Measurements from ENCODE around the gene FAM13A. TPM values are rescaled to one million over a fixed set of nuclear protein-coding genes. Genes with fewer than 3 reads are reported as not detected.

FAM13A gene
- total RNA-seq, 4 donors from 2014 or later, result 58.6 to 365 (median 71.2) TPM

DNA sequence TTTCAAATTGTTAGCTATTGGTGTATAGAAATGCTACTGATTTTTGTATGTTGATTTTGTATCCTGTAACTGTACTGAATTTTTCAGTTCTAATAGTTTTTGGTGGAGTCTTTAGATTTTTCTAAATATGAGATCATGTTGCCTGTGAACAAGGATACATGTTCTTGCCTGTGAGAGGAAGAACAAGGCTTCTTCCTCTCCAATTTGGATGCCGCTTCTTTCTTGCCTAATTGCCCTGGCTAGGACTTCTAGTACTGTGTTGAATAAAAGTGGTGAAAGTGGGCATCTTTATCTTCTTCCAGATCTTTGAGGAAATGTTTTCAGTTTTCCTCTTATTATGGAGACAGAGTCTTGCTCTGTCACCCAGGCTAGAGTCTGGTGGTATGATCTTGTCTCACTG is 343.2 kb downstream of the FAM13A start:
- Histone ChIP-seq H3K27me3 (no peaks in the 10 kb centered on the region), H3K4me3 (no peak overlapping the region), H3K36me3 (peaks cover 36% of the 10 kb centered on the region), H3K27ac (no peak overlapping the region), H3K4me1 (no peaks in the 10 kb centered on the region), H3K9me3 (no peaks in the 10 kb centered on the region)
- TF ChIP-seq POLR2A (IDR thresholded peaks at IDR 0.05) (no peak), EP300 (IDR thresholded peaks at IDR 0.05) (no peak), POLR2AphosphoS5 (IDR thresholded peaks at IDR 0.05) (no peak)
- TF ChIP-seq, protein P1, sequence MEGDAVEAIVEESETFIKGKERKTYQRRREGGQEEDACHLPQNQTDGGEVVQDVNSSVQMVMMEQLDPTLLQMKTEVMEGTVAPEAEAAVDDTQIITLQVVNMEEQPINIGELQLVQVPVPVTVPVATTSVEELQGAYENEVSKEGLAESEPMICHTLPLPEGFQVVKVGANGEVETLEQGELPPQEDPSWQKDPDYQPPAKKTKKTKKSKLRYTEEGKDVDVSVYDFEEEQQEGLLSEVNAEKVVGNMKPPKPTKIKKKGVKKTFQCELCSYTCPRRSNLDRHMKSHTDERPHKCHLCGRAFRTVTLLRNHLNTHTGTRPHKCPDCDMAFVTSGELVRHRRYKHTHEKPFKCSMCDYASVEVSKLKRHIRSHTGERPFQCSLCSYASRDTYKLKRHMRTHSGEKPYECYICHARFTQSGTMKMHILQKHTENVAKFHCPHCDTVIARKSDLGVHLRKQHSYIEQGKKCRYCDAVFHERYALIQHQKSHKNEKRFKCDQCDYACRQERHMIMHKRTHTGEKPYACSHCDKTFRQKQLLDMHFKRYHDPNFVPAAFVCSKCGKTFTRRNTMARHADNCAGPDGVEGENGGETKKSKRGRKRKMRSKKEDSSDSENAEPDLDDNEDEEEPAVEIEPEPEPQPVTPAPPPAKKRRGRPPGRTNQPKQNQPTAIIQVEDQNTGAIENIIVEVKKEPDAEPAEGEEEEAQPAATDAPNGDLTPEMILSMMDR (IDR thresholded peaks at IDR 0.05), result no peak
- 50% methylated on average over 1 of the region's 1 CpG for WGBS
- no peak for DNase-seq (ENCODE audit: low spot score in 2 of 2)

DNA sequence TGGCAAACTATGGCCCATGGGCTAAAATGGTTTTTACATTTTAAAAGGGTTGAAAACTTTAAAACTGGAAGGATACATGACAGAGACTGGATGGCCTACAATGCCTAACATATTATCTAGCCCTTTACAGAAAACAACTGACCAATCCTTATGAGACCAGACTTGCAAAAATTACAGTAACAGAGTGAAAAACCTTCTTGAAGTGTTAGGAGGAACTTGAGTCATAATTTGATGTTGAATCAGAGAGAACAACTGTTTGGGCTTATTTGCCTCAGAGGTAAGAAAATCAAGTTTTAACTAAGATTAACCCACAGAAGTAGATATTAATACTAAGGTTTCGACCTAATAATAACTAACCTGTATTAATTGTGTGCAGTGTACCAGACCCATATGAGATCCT is 347.0 kb downstream of the FAM13A start:
- peaks cover 33% of the 10 kb centered on the region for H3K36me3 ChIP-seq
- TF ChIP-seq POLR2A (IDR thresholded peaks at IDR 0.05) (no peak), POLR2AphosphoS5 (IDR thresholded peaks at IDR 0.05) (no peak), EP300 (IDR thresholded peaks at IDR 0.05) (no peak)
- TF ChIP-seq, protein P1 (IDR thresholded peaks at IDR 0.05), result no peak
- DNase-seq (ENCODE audit: low spot score in 2 of 2), result no peak
- no peak overlapping the region for H3K27ac ChIP-seq
- H3K4me1 ChIP-seq, result peaks cover 5% of the 10 kb centered on the region
- H3K4me3 ChIP-seq, result no peak overlapping the region
- no peaks in the 10 kb centered on the region for H3K27me3 ChIP-seq
- no peaks in the 10 kb centered on the region for H3K9me3 ChIP-seq
- 95% methylated on average over 1 of the region's 1 CpG for WGBS

DNA sequence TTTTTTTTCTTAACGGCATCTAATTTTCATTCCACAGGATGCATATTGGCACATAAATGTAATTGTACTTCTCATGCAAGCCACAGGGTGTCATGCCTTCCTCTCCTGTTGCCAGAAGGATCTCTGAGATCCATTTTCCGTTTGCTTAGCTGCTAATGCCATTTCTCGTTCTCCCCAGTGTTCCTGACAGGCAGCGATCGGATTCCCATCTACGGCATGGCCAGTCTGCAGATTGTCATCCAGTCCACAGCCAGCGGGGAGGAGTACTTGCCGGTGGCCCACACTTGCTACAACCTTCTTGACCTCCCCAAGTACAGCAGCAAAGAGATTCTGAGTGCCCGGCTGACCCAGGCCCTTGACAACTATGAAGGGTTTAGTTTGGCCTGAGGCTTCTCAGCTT is 350.4 kb downstream of the FAM13A start:
- H3K27me3 ChIP-seq, result no peaks in the 10 kb centered on the region
- H3K36me3 ChIP-seq, result peaks cover 55% of the 10 kb centered on the region
- no peak overlapping the region for H3K4me3 ChIP-seq
- 39% methylated on average over 9 of the region's 9 CpGs for WGBS
- no peaks in the 10 kb centered on the region for H3K9me3 ChIP-seq
- TF ChIP-seq POLR2A (IDR thresholded peaks at IDR 0.05) (no peak), EP300 (IDR thresholded peaks at IDR 0.05) (no peak), POLR2AphosphoS5 (IDR thresholded peaks at IDR 0.05) (no peak)
- TF ChIP-seq, protein P1 (IDR thresholded peaks at IDR 0.05), result peak; percentile 25 to 28
- no peak overlapping the region for H3K27ac ChIP-seq
- DNase-seq (ENCODE audit: low spot score in 2 of 2), result no peak
- peaks cover 5% of the 10 kb centered on the region for H3K4me1 ChIP-seq

DNA sequence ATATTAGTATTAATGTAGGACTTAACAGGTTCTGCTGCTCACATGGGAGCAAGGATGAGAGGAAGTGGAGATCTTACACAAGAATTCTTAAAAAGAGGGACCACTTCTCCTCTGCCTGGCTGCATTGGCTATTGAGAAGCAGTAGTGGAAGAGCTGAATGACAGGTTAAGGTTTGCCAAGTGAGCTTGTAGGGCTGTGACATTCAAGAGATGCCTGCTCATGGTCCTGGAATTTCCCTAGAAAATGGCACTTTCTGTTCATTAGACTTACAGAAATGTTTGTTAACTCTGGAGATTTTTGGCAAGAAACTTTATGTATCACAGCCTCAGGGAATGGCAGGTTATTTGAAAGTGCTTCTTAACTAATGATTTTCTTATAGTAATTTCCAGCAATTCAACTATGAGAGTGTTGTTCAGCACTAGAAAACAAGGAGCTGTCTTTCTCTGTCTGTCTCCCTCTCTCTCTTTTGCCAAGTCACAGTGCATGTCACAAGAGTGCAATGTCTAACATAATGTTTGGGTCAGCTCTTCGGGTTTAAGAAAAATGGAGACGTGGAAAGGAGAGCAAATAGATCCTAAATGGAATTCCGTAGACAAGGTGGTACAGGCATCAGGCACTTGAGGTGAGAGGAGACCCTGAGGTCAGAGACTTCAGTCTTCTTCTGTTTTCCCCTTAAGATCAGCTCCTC is 351.0 kb downstream of the FAM13A start:
- no peak for DNase-seq (ENCODE audit: low spot score in 2 of 2)
- Histone ChIP-seq H3K9me3 (no peaks in the 10 kb centered on the region), H3K4me3 (no peak overlapping the region), H3K36me3 (peaks cover 52% of the 10 kb centered on the region), H3K27me3 (no peaks in the 10 kb centered on the region), H3K4me1 (peaks cover 5% of the 10 kb centered on the region), H3K27ac (no peak overlapping the region)
- TF ChIP-seq POLR2A (IDR thresholded peaks at IDR 0.05) (no peak), POLR2AphosphoS5 (IDR thresholded peaks at IDR 0.05) (no peak), EP300 (IDR thresholded peaks at IDR 0.05) (no peak)
- TF ChIP-seq, protein P1 (IDR thresholded peaks at IDR 0.05), result no peak
- WGBS, result 61% methylated on average over 3 of the region's 3 CpGs

DNA sequence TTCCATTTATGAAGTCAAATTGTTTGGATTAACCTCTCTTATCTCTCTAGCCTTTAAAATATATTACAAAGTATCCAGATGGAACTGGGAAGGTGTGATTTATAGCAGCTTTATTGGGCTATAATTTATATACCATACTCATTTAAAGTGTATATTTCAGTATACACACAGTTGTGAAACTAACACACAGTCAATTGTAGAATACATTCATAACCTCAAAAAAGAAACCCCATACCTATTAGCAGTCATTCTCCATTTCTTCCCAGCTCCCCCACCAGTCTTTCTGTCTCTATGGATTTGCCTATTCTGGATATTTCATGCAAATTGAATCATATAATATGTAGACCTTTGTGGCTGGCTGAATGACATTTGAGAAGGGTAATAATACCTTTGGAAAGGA is 351.8 kb downstream of the FAM13A start:
- Histone ChIP-seq H3K4me1 (peaks cover 5% of the 10 kb centered on the region), H3K4me3 (no peak overlapping the region), H3K27me3 (no peaks in the 10 kb centered on the region), H3K27ac (no peak overlapping the region), H3K36me3 (peaks cover 44% of the 10 kb centered on the region), H3K9me3 (no peaks in the 10 kb centered on the region)
- no peak for DNase-seq (ENCODE audit: low spot score in 2 of 2)
- TF ChIP-seq, protein P1 (IDR thresholded peaks at IDR 0.05), result no peak
- TF ChIP-seq EP300 (IDR thresholded peaks at IDR 0.05) (no peak), POLR2A (IDR thresholded peaks at IDR 0.05) (no peak), POLR2AphosphoS5 (IDR thresholded peaks at IDR 0.05) (no peak)

Data from suprapubic skin (tissue), 4 donors.